Measurements from ENCODE around the gene KCNN1.

KCNN1 gene

DNA sequence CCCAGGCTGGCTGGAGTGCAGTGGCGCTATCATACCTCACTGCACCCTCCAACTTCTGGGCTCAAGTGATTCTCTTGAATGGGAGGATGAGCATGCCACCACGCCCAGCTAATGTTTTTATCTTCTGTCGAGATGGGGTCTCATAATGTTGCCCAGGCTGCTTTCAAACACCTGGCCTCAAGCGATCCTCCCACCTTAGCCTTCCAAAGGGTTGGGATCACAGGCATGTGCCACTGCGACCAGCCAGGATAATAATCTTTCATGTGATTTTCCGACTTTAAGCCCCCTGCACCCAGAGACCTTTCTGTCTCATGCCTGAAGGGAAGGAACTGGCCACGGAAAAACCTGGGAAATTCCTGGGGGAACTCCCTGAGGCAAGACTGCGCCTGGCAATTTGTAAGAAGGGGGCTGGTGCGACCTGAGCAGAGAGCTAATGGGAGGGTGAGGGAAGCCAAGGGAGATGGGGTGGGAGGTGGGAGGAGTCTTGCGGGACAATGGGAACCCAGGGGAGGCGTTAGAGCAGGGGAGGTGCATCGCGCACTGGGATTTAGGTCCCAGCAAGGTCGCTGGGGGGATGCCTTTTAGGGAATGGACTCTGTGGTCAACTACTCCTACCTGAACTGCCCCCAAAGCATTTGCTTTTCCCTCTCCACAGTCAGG, 35.2 kb upstream of the KCNN1 start:
- DNase-seq (ENCODE audit: low spot score) = no peak
- TF ChIP-seq, protein P1, sequence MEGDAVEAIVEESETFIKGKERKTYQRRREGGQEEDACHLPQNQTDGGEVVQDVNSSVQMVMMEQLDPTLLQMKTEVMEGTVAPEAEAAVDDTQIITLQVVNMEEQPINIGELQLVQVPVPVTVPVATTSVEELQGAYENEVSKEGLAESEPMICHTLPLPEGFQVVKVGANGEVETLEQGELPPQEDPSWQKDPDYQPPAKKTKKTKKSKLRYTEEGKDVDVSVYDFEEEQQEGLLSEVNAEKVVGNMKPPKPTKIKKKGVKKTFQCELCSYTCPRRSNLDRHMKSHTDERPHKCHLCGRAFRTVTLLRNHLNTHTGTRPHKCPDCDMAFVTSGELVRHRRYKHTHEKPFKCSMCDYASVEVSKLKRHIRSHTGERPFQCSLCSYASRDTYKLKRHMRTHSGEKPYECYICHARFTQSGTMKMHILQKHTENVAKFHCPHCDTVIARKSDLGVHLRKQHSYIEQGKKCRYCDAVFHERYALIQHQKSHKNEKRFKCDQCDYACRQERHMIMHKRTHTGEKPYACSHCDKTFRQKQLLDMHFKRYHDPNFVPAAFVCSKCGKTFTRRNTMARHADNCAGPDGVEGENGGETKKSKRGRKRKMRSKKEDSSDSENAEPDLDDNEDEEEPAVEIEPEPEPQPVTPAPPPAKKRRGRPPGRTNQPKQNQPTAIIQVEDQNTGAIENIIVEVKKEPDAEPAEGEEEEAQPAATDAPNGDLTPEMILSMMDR (IDR thresholded peaks at IDR 0.05; ENCODE audit: borderline replicate concordance, control extremely low read depth, extremely low read depth, insufficient read depth, missing control alignments) = no peak
- in situ Hi-C loops (cut with MboI; ENCODE audit: low sequenced_read_pairs, unreplicated experiment) = loop anchor here (25.0 kb wide), 1 partner anchor 131 kb away; no protein-coding TSS in a partner anchor

DNA sequence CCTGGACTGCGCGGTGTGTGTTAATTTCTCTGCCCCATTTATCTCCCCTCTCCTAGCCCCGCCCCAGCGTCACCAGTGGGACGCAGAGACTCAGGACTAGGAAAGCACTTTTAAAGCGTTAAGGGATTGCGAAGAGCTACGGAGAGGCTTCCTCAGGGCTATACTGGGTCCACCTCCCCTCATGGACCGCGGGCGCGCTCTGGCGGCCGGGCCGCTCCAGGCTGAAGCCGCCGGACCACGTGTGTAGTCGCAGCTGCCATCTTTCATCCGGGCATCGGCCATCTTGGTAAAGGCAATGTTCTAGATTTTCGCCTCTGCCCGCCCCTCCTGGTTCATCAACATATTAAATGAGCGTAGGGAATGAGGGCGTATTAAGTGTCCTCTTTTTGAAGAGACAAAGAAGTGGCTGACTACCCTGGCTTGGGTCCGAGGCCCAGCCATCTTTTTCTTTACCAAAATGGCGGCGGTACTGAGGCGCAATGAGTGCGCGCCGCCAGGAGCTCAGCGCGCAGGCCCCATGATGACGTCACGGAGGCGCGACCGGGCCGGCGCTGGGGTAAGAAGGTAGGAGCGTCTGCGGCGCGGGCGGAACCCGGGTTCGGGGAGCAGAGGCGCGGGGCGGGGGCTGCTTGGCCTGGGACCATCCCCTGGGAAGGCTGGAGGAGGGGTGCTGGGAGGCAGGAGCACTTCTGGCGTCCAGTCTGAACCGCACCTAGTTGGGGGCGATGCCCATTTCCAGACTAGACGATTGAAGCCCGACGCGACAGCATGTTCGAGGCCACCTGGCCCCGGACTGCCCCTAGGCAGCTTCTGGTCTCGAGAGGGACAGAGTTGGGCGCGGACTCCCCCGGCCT, 34.2 kb upstream of the KCNN1 start, which contains the start of gene CCDC124:
Gene CCDC124, plus strand, starts transcription at position 531 of the 854 bp plus-strand sequence. CDS start 3,406 bp downstream, outside the sequence.
- peak; percentile 94 for DNase-seq (ENCODE audit: low spot score)
- in situ Hi-C loops (cut with MboI; ENCODE audit: low sequenced_read_pairs, unreplicated experiment) = loop anchor here (25.0 kb wide), 1 partner anchor 130 kb away; no protein-coding TSS in a partner anchor
- TF ChIP-seq, protein P1 (IDR thresholded peaks at IDR 0.05; ENCODE audit: borderline replicate concordance, control extremely low read depth, extremely low read depth, insufficient read depth, missing control alignments) = peak; percentile 96

DNA sequence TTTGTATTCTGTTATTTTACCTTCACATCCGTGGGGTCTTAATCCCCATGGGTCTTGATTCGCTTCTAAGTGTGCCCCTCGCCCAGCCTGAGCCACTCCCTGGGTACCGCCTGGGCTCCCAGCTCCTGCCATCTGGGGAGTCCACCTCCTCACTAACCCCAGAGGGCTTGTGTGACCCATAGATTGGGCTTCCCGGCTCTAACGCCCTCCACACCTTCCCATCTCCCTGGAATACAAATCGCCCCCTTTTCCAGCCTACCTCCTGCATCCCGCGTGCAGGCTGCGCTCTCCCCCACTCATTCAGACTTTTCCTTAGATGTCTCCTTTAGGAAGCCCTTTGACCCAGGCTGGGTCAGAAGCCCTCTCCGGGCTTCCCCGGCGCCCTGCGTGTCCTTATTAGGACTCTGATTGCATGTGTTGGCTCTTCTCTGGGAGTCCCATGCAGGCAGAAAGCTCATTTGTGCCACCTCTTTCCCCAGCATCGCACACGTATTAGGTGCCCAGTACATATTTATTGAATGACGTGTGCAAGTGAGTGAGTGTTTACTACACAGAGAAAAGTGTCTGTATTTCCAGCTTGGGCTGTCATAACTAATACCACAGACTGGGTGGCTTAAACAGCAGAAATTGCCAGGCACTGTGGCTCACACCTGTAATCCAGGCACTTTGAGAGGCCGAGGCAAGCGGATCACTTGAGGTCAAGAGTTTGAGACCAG, 33.3 kb upstream of the KCNN1 start:
- TF ChIP-seq, protein P1 (IDR thresholded peaks at IDR 0.05; ENCODE audit: borderline replicate concordance, control extremely low read depth, extremely low read depth, insufficient read depth, missing control alignments) = no peak
- in situ Hi-C loops (cut with MboI; ENCODE audit: low sequenced_read_pairs, unreplicated experiment) = loop anchor here (25.0 kb wide), 1 partner anchor 129 kb away; no protein-coding TSS in a partner anchor
- no peak for DNase-seq (ENCODE audit: low spot score)

DNA sequence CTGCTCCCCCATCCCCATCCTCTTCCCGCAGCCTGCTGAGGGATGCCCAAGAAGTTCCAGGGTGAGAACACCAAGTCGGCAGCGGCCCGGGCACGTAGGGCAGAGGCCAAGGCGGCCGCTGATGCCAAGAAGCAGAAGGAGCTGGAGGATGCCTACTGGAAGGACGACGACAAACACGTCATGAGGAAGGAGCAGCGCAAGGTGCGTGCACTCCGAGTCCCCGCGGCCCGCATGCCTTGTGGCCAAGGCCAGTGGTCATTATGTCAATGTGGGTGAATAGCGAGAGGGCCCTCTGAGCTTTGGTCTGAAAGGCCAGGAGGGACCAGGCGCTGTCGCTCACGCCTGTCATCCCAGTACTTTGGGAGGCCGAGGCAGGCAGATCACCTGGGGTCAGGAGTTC, 30.5 kb upstream of the KCNN1 start:
- in situ Hi-C loops (cut with MboI; ENCODE audit: low sequenced_read_pairs, unreplicated experiment) = loop anchor here (5.0 to 25.0 kb wide), 2 partner anchors 56 to 126 kb away; no protein-coding TSS in a partner anchor
- TF ChIP-seq, protein P1 (IDR thresholded peaks at IDR 0.05; ENCODE audit: borderline replicate concordance, control extremely low read depth, extremely low read depth, insufficient read depth, missing control alignments) = no peak
- DNase-seq (ENCODE audit: low spot score) = no peak

DNA sequence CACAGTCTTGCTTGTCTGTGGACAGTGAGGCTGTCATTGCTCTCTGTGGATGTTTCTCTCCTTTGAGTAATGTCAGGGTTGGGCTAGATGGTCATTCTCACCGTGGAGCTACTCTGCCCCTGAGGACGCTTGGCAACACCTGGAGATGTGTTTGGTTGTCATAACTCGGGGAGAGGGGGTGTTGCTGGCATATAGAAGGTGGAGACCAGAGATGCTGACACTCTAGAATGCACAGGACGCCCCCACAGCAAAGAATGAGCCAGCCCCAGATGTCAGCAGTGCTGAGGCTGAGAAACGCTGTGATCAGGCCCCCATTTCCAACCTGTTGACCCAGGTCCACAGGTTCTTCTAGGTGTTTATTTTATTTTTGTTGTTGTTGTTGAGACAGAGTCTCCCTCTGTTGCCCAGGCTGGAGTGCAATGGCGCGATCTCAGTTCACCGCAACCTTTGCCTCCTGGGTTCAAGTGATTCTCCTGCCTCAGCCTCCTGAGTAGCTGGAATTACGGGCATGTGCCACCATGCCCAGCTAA, 29.5 kb upstream of the KCNN1 start:
- TF ChIP-seq, protein P1 (IDR thresholded peaks at IDR 0.05; ENCODE audit: borderline replicate concordance, control extremely low read depth, extremely low read depth, insufficient read depth, missing control alignments) = no peak
- no peak for DNase-seq (ENCODE audit: low spot score)
- in situ Hi-C loops (cut with MboI; ENCODE audit: low sequenced_read_pairs, unreplicated experiment) = loop anchor here (5.0 to 25.0 kb wide), 2 partner anchors 55 to 125 kb away; no protein-coding TSS in a partner anchor
